NCI-H774 (cell line): ENCODE results near the gene MPDZ.

Experiments
- DNase-seq: peaks from one replicate; lab custom pipeline; 2025; lab: John Stamatoyannopoulos, UW

Gene MPDZ

GRCh38 chr9:13279284-13280141 lies at the start of gene MPDZ:
MPDZ (minus strand) TSS chr9:13279692; CDS start chr9:13250315, 29,377 bp downstream.
- peak; percentile 85 for DNase-seq

GRCh38 chr9:13324988-13325387 lies 45.5 kb upstream of the MPDZ start:
- no peak for DNase-seq

- no peak for DNase-seq
Observed at GRCh38 chr9:13322828-13323550, 43.5 kb upstream of the MPDZ start.

- no peak for DNase-seq
Observed at GRCh38 chr9:13318027-13318426, 38.5 kb upstream of the MPDZ start.

GRCh38 chr9:13296972-13297371 lies 17.5 kb upstream of the MPDZ start:
- no peak for DNase-seq

GRCh38 chr9:13295556-13295955 lies 16.1 kb upstream of the MPDZ start:
- no peak for DNase-seq

GRCh38 chr9:13292782-13293181 lies 13.3 kb upstream of the MPDZ start:
- DNase-seq: no peak

GRCh38 chr9:13292158-13292557 lies 12.7 kb upstream of the MPDZ start:
- no peak for DNase-seq

- DNase-seq: no peak
Observed at GRCh38 chr9:13291718-13292117, 12.2 kb upstream of the MPDZ start.

- DNase-seq: no peak
Observed at GRCh38 chr9:13284011-13284410, 4.5 kb upstream of the MPDZ start.

GRCh38 chr9:13282998-13283397 lies 3.5 kb upstream of the MPDZ start:
- DNase-seq: no peak

GRCh38 chr9:13281356-13282016 lies 2.0 kb upstream of the MPDZ start:
- no peak for DNase-seq

- DNase-seq: peak; percentile 64
Observed at GRCh38 chr9:13278368-13279246, 885 bp downstream of the MPDZ start.

- DNase-seq: no peak
Observed at GRCh38 chr9:13278023-13278367, 1.5 kb downstream of the MPDZ start.

GRCh38 chr9:13274886-13275641 lies 4.4 kb downstream of the MPDZ start:
- no peak for DNase-seq

- DNase-seq: no peak
Observed at GRCh38 chr9:13270734-13271133, 8.8 kb downstream of the MPDZ start.

GRCh38 chr9:13269589-13270452 lies 9.7 kb downstream of the MPDZ start:
- DNase-seq: no peak

GRCh38 chr9:13268469-13268868 lies 11.0 kb downstream of the MPDZ start:
- no peak for DNase-seq

- no peak for DNase-seq
Observed at GRCh38 chr9:13267743-13268142, 11.7 kb downstream of the MPDZ start.

GRCh38 chr9:13266167-13266566 lies 13.3 kb downstream of the MPDZ start:
- no peak for DNase-seq
